ENCODE results near the gene CCDC63. TPM values are rescaled to one million over a fixed set of nuclear protein-coding genes. Genes with fewer than 3 reads are reported as not detected.
A peak's percentile ranks its signal among the peaks of the same experiment; 100 is the strongest.

The CCDC63 gene
- total RNA-seq, 6 donors from 2014 or later, result not detected

DNA sequence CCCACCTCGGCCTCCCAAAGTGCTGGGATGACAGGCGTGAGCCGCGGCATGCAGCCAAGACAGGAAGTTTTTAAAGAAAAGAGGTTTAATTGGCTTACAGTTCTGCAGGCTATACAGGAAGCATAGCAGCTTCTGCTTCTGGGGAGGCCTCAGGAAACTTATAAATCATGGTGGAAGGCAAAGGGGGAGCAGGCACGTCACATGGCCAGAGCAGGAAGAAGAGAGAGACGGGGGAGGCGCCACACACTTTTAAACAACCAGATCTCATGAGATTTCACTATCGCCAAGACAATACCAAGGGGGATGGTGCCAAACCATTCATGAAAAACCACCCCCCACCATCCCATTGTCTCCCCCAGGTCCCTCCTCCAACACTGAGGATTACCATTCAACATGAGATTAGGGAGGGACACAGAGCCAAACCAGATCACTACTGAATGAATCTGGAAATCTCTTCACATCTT lies 14.1 kb downstream of the CCDC63 start:
- ATAC-seq (ENCODE audit: low FRiP score in 2 of 2), result no peak
- 30 to 39% methylated on average over 8 of the region's 8 CpGs for WGBS, 2 donors
- DNase-seq, result no peak

DNA sequence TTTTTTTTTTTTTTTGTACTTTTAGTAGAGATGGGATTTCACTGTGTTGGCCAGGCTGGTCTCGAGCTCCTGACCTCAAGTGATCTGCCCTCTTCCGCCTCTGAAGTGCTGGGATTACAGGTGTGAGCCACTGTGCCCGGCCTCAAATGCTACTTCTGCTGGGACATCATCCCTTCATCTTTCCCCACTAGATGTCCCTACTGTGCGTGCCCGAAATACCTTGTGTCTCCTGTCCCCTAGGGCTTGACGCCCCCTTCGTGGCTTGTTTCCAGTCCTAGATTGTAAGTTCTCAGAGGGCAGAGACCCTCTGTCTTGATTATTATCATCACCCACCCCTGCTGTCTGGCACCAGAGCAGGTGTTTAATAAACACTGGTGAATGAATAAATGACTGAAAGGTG lies 14.9 kb downstream of the CCDC63 start:
- Histone ChIP-seq H3K27me3 (no peaks in the 10 kb centered on the region), H3K9me3 (no peaks in the 10 kb centered on the region), H3K27ac (no peak overlapping the region), H3K4me3 (no peak overlapping the region), H3K36me3 (no peaks in the 10 kb centered on the region), H3K4me1 (no peaks in the 10 kb centered on the region)
- DNase-seq (no peak), ATAC-seq (ENCODE audit: low FRiP score in 2 of 2) (no peak)
- WGBS, 2 donors, result 71 to 77% methylated on average over 7 of the region's 7 CpGs
- TF ChIP-seq, protein P1, sequence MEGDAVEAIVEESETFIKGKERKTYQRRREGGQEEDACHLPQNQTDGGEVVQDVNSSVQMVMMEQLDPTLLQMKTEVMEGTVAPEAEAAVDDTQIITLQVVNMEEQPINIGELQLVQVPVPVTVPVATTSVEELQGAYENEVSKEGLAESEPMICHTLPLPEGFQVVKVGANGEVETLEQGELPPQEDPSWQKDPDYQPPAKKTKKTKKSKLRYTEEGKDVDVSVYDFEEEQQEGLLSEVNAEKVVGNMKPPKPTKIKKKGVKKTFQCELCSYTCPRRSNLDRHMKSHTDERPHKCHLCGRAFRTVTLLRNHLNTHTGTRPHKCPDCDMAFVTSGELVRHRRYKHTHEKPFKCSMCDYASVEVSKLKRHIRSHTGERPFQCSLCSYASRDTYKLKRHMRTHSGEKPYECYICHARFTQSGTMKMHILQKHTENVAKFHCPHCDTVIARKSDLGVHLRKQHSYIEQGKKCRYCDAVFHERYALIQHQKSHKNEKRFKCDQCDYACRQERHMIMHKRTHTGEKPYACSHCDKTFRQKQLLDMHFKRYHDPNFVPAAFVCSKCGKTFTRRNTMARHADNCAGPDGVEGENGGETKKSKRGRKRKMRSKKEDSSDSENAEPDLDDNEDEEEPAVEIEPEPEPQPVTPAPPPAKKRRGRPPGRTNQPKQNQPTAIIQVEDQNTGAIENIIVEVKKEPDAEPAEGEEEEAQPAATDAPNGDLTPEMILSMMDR (IDR thresholded peaks at IDR 0.05), result no peak
- TF ChIP-seq POLR2AphosphoS5 (IDR thresholded peaks at IDR 0.05), result no peak
- TF ChIP-seq POLR2A (IDR thresholded peaks at IDR 0.05), result no peak
- TF ChIP-seq EP300 (IDR thresholded peaks at IDR 0.05), result no peak

More for the DNA sequence above, 14.1 kb downstream of the CCDC63 start:
- TF ChIP-seq POLR2AphosphoS5 (IDR thresholded peaks at IDR 0.05), result no peak
- TF ChIP-seq POLR2A (IDR thresholded peaks at IDR 0.05), result no peak
- TF ChIP-seq EP300 (IDR thresholded peaks at IDR 0.05), result no peak
- Histone ChIP-seq H3K27me3 (no peaks in the 10 kb centered on the region), H3K36me3 (no peaks in the 10 kb centered on the region), H3K27ac (no peak overlapping the region), H3K4me1 (no peaks in the 10 kb centered on the region), H3K9me3 (no peaks in the 10 kb centered on the region), H3K4me3 (no peak overlapping the region)

DNA sequence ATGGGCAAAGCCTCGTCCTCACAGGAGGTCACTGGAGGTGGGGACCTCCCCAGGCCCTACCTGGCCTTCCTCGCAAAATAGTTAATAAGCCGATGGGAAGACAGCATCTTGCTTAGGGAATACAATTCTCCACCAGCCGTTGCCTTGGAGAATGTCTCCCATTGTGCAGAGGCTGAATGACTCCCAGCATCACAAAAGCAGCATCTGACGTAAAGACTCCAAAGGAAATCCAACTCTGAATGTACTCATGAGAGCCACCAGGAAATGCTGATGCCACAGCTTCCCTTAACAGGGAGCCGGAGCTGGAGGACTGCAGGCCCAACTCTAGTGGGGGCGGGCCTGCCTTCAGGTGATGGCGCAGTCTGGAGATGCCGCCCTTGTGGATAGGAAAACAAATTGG lies 15.5 kb downstream of the CCDC63 start:
- H3K4me3 ChIP-seq, result no peak overlapping the region
- no peak for ATAC-seq (ENCODE audit: low FRiP score in 2 of 2)
- no peak for TF ChIP-seq EP300 (IDR thresholded peaks at IDR 0.05)
- TF ChIP-seq, protein P1 (IDR thresholded peaks at IDR 0.05), result no peak
- no peak for TF ChIP-seq POLR2A (IDR thresholded peaks at IDR 0.05)
- no peak for TF ChIP-seq POLR2AphosphoS5 (IDR thresholded peaks at IDR 0.05)
- DNase-seq, result no peak
- H3K9me3 ChIP-seq, result no peaks in the 10 kb centered on the region
- no peak overlapping the region for H3K27ac ChIP-seq
- WGBS, 2 donors, result 83 to 85% methylated on average over 9 of the region's 9 CpGs
- no peaks in the 10 kb centered on the region for H3K4me1 ChIP-seq
- no peaks in the 10 kb centered on the region for H3K27me3 ChIP-seq
- no peaks in the 10 kb centered on the region for H3K36me3 ChIP-seq

DNA sequence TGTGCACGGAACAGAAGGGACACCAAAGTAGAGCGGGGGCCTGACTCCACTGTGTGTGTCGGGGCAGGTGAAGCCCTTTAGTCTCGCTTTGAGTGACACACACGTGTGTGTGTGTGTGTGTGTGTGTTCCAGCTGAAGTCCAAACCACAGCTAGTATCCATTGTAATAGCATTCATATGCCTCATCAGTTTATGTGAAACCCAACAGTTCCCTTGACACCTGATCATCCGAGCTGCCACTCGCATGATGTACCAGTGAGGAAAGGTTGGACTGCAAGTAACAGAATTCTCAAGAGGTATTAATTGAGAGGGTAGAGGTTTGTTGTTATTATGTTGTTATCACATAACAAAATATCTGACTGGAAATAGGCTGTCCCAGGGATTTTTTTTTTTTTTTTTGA lies 16.4 kb downstream of the CCDC63 start:
- no peak for ATAC-seq (ENCODE audit: low FRiP score in 2 of 2)
- H3K9me3 ChIP-seq, result no peaks in the 10 kb centered on the region
- no peak for DNase-seq
- no peak overlapping the region for H3K27ac ChIP-seq
- H3K36me3 ChIP-seq, result no peaks in the 10 kb centered on the region
- no peaks in the 10 kb centered on the region for H3K4me1 ChIP-seq
- WGBS, 2 donors, result 81 to 93% methylated on average over 7 of the region's 7 CpGs
- H3K27me3 ChIP-seq, result no peaks in the 10 kb centered on the region
- TF ChIP-seq EP300 (IDR thresholded peaks at IDR 0.05), result no peak
- TF ChIP-seq, protein P1 (IDR thresholded peaks at IDR 0.05), result no peak
- no peak for TF ChIP-seq POLR2AphosphoS5 (IDR thresholded peaks at IDR 0.05)
- TF ChIP-seq POLR2A (IDR thresholded peaks at IDR 0.05), result no peak
- no peak overlapping the region for H3K4me3 ChIP-seq

DNA sequence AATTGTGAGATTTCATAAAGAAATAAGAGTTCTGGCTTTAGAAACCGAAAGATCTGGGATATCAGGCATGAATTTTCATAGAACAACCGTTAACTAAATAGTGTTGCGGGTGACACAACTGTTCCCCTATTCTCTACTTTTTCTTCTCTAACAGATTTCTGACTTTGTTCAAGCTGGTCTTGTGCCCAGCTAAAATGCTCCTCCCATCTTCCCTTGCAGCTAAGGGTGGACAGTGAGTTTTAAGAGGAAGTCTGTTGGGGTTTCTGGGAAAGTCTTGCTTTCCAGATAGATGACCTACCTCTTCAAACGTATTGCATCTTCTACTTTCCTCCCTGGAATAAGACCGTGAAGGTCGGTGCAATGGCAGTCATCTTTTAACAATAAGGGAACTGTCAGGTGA lies 18.7 kb downstream of the CCDC63 start:
- no peak for TF ChIP-seq POLR2AphosphoS5 (IDR thresholded peaks at IDR 0.05)
- Histone ChIP-seq H3K27ac (no peak overlapping the region), H3K27me3 (no peaks in the 10 kb centered on the region), H3K9me3 (no peaks in the 10 kb centered on the region), H3K4me3 (no peak overlapping the region), H3K36me3 (no peaks in the 10 kb centered on the region), H3K4me1 (no peaks in the 10 kb centered on the region)
- DNase-seq, result no peak
- ATAC-seq (ENCODE audit: low FRiP score in 2 of 2), result peak in 1 of 2 donors; percentile 44
- WGBS, 2 donors, result 75 to 80% methylated on average over 6 of the region's 6 CpGs

DNA sequence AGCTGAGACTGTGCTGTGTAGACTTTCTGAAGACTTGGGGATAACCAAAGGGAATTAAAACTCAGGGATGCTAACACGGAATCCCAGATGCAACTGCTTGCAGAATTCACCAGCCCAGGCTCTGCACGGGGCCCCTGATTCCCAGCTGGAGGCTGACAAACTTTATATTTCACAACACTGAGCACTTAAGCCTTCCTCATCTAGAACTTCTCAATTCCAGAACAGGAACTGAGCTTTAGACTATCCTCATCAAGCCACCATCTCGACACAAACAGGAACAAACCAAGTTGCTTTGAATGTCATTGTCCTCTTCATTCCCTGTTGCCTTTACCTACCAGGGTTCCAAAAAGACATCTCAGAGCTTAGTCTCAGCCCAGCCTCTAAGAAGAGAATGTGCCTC lies 22.2 kb downstream of the CCDC63 start:
- Histone ChIP-seq H3K4me3 (no peak overlapping the region), H3K4me1 (no peaks in the 10 kb centered on the region), H3K27ac (no peak overlapping the region), H3K9me3 (no peaks in the 10 kb centered on the region), H3K36me3 (no peaks in the 10 kb centered on the region), H3K27me3 (no peaks in the 10 kb centered on the region)
- TF ChIP-seq, protein P1 (IDR thresholded peaks at IDR 0.05), result no peak
- TF ChIP-seq POLR2A (IDR thresholded peaks at IDR 0.05) (no peak), POLR2AphosphoS5 (IDR thresholded peaks at IDR 0.05) (no peak)
- DNase-seq (no peak), ATAC-seq (ENCODE audit: low FRiP score in 2 of 2) (peak in 1 of 2 donors; percentile 68)
- 53 to 56% methylated on average over 3 of the region's 3 CpGs for WGBS, 2 donors
